ENCODE measurements around the gene XPNPEP2.
A peak's percentile ranks its signal among the peaks of the same experiment; 100 is the strongest.

XPNPEP2 gene

GRCh38 chrX:129754056-129755024, 15.6 kb downstream of the XPNPEP2 start:
- no peak for DNase-seq

- DNase-seq: peak; percentile 44
These were observed 17.2 kb downstream of the XPNPEP2 start for GRCh38 chrX:129755779-129756650.

DNA sequence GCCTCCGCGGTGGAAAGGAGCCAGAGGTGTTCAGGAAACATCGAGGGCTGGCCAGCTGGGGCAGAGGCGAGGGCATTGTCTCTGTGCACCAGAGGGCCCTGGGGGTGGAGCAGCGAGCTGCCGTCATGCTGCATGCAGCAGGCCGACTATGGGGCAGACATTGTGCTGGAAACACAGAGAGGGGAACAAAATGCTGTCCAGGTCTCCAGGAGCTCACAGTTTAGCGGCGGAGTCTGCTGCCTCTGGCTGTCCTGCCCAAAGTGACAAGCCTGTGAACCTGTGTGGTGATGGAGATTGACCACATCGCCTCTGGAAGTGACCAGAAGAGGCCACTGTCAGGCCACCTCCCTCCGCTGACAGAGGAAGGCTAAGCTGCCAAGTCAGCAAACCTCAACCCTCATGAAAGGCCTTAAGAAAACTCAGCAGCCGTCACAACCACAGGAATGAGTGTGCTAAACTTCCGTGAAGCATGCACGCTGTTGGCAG, 20.8 kb downstream of the XPNPEP2 start:
- peak; percentile 67 for DNase-seq

DNA sequence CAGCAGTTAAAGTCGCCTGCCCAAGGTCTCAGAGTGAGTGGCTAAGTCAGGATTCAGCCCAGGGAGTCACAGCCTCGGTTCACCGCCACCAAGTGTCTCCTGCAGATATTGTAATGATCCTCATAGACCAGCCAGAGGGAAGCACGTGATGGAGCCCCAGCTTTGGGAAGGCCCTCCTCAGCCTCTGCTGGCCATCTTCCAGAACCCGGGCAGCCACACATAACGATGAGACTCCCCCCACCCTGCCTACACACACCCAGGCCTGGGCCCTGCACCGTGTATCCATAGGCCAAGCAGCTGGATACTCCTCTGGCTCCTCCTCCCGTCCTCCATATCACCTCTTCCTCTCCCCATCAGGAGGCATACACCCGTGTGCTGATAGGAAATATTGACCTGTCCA, 21.4 kb downstream of the XPNPEP2 start:
- DNase-seq: no peak

DNA sequence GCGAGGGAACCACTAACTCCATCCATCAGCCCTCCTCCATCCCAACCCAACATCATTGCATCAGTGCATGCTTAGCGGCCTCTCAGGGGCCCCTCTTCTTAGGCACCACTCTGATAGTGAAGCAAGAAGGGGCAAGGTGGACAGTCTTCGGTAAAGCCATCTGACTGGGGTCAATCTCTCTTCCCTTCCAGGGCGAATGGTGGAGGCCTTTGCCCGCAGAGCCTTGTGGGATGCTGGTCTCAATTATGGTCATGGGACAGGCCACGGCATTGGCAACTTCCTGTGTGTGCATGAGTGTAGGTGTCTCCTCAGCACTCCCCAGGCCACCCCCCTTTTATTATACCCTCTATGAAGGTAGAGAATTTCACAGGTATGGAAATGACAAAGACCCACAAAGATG, 22.2 kb downstream of the XPNPEP2 start:
- DNase-seq: no peak

- DNase-seq: no peak
These were observed 22.8 kb downstream of the XPNPEP2 start for GRCh38 chrX:129761596-129761995.

GRCh38 chrX:129762448-129762847, 23.7 kb downstream of the XPNPEP2 start:
- no peak for DNase-seq

DNA sequence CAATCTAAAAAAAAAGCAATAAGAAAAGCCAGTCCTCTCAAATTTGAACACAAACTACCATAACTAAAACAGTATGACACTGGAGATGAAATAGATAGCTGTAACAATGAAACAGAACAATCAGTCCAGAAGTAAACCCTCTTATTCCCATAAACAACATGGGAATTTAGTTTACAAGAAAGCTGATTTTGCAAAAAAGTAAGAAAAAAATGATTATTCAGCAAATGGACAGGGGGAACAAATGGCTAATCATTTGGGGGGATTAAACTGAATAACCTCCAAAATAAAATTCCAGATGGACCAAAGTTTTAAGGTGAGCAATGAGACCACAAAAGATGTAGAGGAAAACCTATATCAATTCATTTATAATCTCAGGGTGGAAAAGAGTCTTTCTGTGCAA, 24.9 kb downstream of the XPNPEP2 start:
- no peak for DNase-seq

GRCh38 chrX:129768186-129768585, 29.4 kb downstream of the XPNPEP2 start:
- no peak for DNase-seq

GRCh38 chrX:129768586-129769466, 30.0 kb downstream of the XPNPEP2 start:
- DNase-seq: no peak

DNA sequence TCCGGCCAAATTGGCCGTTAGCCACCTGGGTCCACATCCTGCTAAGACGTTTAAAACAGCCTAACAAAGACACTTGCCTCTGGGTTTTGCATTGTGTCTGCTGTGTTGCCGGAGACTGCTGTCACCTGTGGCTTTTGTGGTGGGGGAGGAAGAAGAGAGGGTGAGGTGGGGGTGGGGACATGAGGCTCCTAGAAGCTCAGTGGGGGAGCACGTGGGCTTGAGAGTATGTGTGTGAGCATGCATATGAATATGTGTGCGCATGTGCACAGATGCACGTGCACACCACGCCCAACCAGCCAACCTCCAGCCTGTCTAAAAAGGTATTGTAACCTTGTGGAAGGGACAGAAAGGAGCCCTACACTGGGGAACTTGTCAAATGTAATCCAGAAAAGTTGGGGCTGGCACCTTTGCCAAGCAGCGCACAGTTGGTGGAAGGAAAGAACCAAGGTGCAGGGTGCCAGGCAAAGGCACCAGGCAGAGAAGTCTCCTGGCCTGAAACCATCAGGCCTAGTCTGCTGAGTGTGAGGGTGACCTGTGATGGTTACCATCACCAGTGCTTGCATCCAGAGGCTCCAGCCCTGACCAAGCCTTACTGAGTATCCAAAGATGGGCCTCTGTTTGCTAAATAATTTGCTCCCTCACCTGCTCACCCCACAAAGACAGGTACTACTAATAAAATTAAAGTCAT, 30.8 kb downstream of the XPNPEP2 start:
- DNase-seq: peak; percentile 84

- DNase-seq: peak; percentile 55
These were observed 32.7 kb downstream of the XPNPEP2 start for GRCh38 chrX:129771266-129771995.

- DNase-seq: peak; percentile 68
These were observed 34.1 kb downstream of the XPNPEP2 start for GRCh38 chrX:129772796-129773431.

- peak; percentile 48 for DNase-seq
These were observed 35.1 kb downstream of the XPNPEP2 start for GRCh38 chrX:129773649-129774458.

DNA sequence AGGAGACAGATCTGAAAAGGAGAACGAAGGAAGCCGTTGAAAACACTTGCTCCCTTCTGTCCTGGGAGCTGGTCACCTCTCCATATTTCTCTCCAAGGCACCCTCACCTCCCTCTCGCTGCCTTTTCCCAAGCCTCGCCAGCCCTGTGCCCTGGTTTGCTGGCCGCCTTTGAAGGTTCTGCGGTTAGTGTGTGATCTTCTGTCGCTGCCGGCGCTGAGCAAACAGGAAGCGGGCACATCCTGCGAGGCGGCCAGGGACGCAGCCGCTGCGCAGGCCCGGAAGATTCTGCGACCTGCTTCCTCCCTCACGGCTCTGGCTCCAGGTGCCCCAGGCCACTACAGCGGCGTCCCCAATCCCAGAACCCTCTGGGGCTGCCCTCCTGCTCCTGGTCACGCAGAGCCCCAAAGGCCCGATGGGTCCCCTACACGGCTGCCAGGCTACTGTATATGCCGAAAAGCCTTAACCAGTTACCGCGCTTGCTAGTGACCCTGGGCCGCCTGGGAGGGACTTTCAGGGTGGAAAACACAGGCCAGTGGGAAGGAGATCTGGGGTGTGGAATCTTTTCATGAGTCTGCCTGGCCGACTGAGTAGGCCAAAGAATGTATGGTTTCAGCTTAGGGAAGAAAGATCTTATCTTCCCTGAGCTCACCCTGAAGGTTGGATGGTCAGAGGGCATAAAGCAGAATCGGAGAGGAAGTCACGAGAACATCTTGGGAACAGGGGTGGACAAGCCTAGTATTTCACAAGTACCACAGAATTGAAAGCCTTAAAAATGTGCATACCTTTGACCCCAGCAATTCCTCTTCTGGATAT, 38.6 kb downstream of the XPNPEP2 start:
- peak; percentile 78 for DNase-seq

GRCh38 chrX:129779086-129779672, 40.4 kb downstream of the XPNPEP2 start:
- DNase-seq: no peak

DNA sequence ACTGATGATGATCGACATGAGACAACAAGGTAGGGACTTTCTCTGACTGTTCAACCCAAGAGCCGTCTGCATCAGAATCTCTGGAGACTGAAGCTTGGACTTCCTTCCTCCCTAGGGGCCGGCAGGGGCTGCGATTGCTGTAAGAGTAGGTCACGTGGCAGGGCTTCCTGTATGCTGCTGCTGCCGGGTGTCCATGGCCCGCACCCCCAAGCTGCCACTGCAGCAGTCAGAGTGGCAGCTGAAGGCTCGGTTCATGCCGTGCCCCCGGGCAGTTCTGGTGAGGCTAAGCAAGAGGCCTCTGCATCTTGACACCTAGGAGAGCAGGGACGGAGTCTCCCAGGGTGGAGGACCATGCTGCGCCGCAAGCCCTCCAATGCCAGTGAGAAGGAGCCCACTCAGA, 41.0 kb downstream of the XPNPEP2 start, which contains the start of gene SASH3:
Gene SASH3, plus strand, starts transcription at position 203 of the 400 bp plus-strand sequence. Its CDS starts 149 bp downstream, at position 352.
- DNase-seq: peak; percentile 78

GRCh38 chrX:129780441-129781105, 41.8 kb downstream of the XPNPEP2 start:
- no peak for DNase-seq
